Caco-2 (cell line): ENCODE data around the gene CCP110. TPM values are rescaled to one million over a fixed set of nuclear protein-coding genes. Genes with fewer than 3 reads are reported as not detected.
A peak's percentile ranks its signal among the peaks of the same experiment; 100 is the strongest.

Source experiments
- Bru-seq: library from RNA; stranded (reverse); fragments of 400-500 nt; gene quantifications from one replicate; lab custom pipeline; 2021; lab: Mats Ljungman, UMichigan
- BruChase-seq, 2 experiments: library from RNA; stranded (reverse); fragments of 400-500 nt; gene quantifications; one replicate each; lab custom pipeline; 2021; lab: Mats Ljungman, UMichigan
- BruUV-seq: library from RNA; stranded (reverse); fragments of 400-500 nt; replicated peaks from 2 replicates; lab custom pipeline; 2021; lab: Mats Ljungman, UMichigan
- CTCF ChIA-PET: fragments of 300-600 bp; sonication (Branson Sonifier 250); formaldehyde crosslinking; loops from one replicate; lab custom pipeline; 2022; ENCODE audit warnings: antibody characterized with exemption; lab: Charles Lee
- POLR2A ChIA-PET: fragments of 300-600 bp; sonication (Branson Sonifier 250); formaldehyde crosslinking; loops from one replicate; lab custom pipeline; 2022; ENCODE audit warnings: antibody characterized with exemption; lab: Charles Lee
- DNase-seq, 2 experiments: peaks; one replicate each; pipeline versions ENCODE4 v3.0.0 to v3.0.0-alpha.2; 2020 to 2022
- H3K27me3 ChIP-seq: replicated peaks from 2 replicates; pipeline ENCODE4 v1.6.0; 2011; ENCODE audit warnings: low read length; ENCODE audit not compliant: control insufficient read depth, insufficient read depth
- H3K36me3 ChIP-seq: 2 replicates; pipeline ENCODE4 v1.5.1; 2011; ENCODE audit warnings: low read length; ENCODE audit not compliant: control insufficient read depth, insufficient read depth
- H3K4me1 ChIP-seq: fragments of 250-450 bp; sonication (Bioruptor Pico); 2 replicates; pipeline ENCODE4 v1.5.1; 2020; ENCODE audit warnings: mild to moderate bottlenecking
- H3K4me3 ChIP-seq: 2 replicates; pipeline ENCODE4 v1.5.1; 2011; ENCODE audit warnings: low read depth, mild to moderate bottlenecking, control low read depth, low read length
- H3K9me3 ChIP-seq: fragments of 250-450 bp; sonication (Bioruptor Pico); 2 replicates; pipeline ENCODE4 v1.5.1; 2020; ENCODE audit warnings: mild to moderate bottlenecking, moderate library complexity
- H3K27ac Mint-ChIP-seq: one replicate; pipeline ENCODE4 v1.8.0; 2022; ENCODE audit warnings: mixed read lengths; ENCODE audit not compliant: unreplicated experiment
- H3K27me3 Mint-ChIP-seq: one replicate; pipeline ENCODE4 v1.8.0; 2022; ENCODE audit warnings: mixed read lengths; ENCODE audit not compliant: insufficient read depth, unreplicated experiment
- H3K36me3 Mint-ChIP-seq: one replicate; pipeline ENCODE4 v1.8.0; 2022; ENCODE audit warnings: mild to moderate bottlenecking, mixed read lengths; ENCODE audit not compliant: insufficient read depth, unreplicated experiment
- H3K4me1 Mint-ChIP-seq: one replicate; pipeline ENCODE4 v1.8.0; 2022; ENCODE audit warnings: low read depth, mixed read lengths; ENCODE audit not compliant: unreplicated experiment
- H3K4me3 Mint-ChIP-seq: one replicate; pipeline ENCODE4 v1.8.0; 2022; ENCODE audit warnings: mild to moderate bottlenecking, moderate library complexity, mixed read lengths; ENCODE audit not compliant: unreplicated experiment
- H3K9me3 Mint-ChIP-seq: one replicate; pipeline ENCODE4 v1.8.0; 2022; ENCODE audit warnings: mixed read lengths; ENCODE audit not compliant: unreplicated experiment
- CTCF ChIP-seq, 2 experiments: fragments of 200-600 bp in 1 of 2; IDR thresholded peaks; 1 replicate in 1 of 2; 2 replicates in 1 of 2; pipeline versions ENCODE4 v1.5.1 to v1.8.0; 2011 to 2022; ENCODE audit warnings: antibody characterized with exemption in 1 of 2, control low read depth in 1 of 2, inconsistent platforms in 1 of 2, low read depth in 1 of 2, low read length in 1 of 2, mild to moderate bottlenecking in 1 of 2, moderate library complexity in 1 of 2; ENCODE audit not compliant: insufficient read depth in 1 of 2, severe bottlenecking in 1 of 2, unreplicated experiment in 1 of 2
- intact Hi-C: fragments of 100-400 bp; cut with micrococcal nuclease; formaldehyde crosslinking; loops from one replicate; pipeline ENCODE4 v1.10.0; 2022; ENCODE audit not compliant: unreplicated experiment
- long read RNA-seq: library from polyadenylated mRNA; stranded (forward); transcript quantifications from one replicate; pipeline ENCODE4 v2.0.0, GENCODE V29; 2022
- total RNA-seq: library from RNA; stranded (reverse); gene quantifications from 2 replicates; pipeline ENCODE4 v1.2.3, GENCODE V29; 2022

CCP110 gene, protein sequence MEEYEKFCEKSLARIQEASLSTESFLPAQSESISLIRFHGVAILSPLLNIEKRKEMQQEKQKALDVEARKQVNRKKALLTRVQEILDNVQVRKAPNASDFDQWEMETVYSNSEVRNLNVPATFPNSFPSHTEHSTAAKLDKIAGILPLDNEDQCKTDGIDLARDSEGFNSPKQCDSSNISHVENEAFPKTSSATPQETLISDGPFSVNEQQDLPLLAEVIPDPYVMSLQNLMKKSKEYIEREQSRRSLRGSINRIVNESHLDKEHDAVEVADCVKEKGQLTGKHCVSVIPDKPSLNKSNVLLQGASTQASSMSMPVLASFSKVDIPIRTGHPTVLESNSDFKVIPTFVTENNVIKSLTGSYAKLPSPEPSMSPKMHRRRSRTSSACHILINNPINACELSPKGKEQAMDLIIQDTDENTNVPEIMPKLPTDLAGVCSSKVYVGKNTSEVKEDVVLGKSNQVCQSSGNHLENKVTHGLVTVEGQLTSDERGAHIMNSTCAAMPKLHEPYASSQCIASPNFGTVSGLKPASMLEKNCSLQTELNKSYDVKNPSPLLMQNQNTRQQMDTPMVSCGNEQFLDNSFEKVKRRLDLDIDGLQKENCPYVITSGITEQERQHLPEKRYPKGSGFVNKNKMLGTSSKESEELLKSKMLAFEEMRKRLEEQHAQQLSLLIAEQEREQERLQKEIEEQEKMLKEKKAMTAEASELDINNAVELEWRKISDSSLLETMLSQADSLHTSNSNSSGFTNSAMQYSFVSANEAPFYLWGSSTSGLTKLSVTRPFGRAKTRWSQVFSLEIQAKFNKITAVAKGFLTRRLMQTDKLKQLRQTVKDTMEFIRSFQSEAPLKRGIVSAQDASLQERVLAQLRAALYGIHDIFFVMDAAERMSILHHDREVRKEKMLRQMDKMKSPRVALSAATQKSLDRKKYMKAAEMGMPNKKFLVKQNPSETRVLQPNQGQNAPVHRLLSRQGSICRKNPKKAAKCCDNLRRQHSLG
- total RNA-seq (7.5 and 9.4 TPM in 2 replicates), Bru-seq, nascent RNA (percentile 62 among the genes with signal in this experiment), BruChase-seq, experiment 1, labeled RNA remaining after a 2-hour chase (percentile 72 among the genes with signal in this experiment), BruChase-seq, experiment 2, labeled RNA remaining after a 6-hour chase (percentile 62 among the genes with signal in this experiment)
- long read RNA-seq, partial matches to known transcripts: 0 of 7 reads
- long read RNA-seq, other reads (novel, unspliced or antisense): 7 of 7 reads

- peak; percentile 92 to 94 for DNase-seq
- intact Hi-C loops: loop anchor here (2.0 kb wide), 1 partner anchor 733 kb away; the partner anchor contains the start of gene RPS15A
- POLR2A ChIA-PET: interaction anchor here (0.6 kb wide), 1 partner anchor 60 kb away, joined by 3 read pairs; no protein-coding TSS in a partner anchor
- TF ChIP-seq CTCF (IDR thresholded peaks at IDR 0.05; ENCODE audit: insufficient read depth in 1 of 2, low read depth in 1 of 2, low read length in 1 of 2, severe bottlenecking in 1 of 2, unreplicated experiment in 1 of 2): no peak
- Histone ChIP-seq H3K9me3 (no peaks in the 10 kb centered on the region), H3K4me3 (peak within 1 kb of the TSS; percentile 82), H3K4me1 (peaks cover 11% of the 10 kb centered on the region; the same call in 1 of the 2 replicates), H3K36me3 (no peaks in the 10 kb centered on the region), H3K27me3 (no peaks in the 10 kb centered on the region)
- no TSS peak for BruUV-seq
- Mint-ChIP-seq H3K36me3 (peaks cover 12% of the 10 kb centered on the region), H3K9me3 (no peaks in the 10 kb centered on the region), H3K27me3 (no peaks in the 10 kb centered on the region), H3K27ac (peak within 1 kb of the TSS; percentile 77), H3K4me3 (peak within 1 kb of the TSS; percentile 79), H3K4me1 (peaks cover 11% of the 10 kb centered on the region)
- CTCF ChIA-PET: interaction anchor here (0.6 to 1.8 kb wide), 3 partner anchors 21 to 60 kb away, joined by 3 to 4 read pairs (median 3); no protein-coding TSS in a partner anchor
These were observed at the start of gene CCP110 for GRCh38 chr16:19523559-19524355. Gene CCP110 (plus strand): TSS chr16:19523942. CDS start chr16:19527882, 3,940 bp downstream.

- no peak for DNase-seq
- ChIA-PET CTCF (no interaction called here), POLR2A (no interaction called here)
- intact Hi-C loops: no loop called here
- Histone ChIP-seq H3K4me3 (no peak overlapping the region), H3K27me3 (no peaks in the 10 kb centered on the region), H3K9me3 (no peaks in the 10 kb centered on the region), H3K36me3 (no peaks in the 10 kb centered on the region), H3K4me1 (no peaks in the 10 kb centered on the region)
- TF ChIP-seq CTCF (IDR thresholded peaks at IDR 0.05; ENCODE audit: insufficient read depth in 1 of 2, low read depth in 1 of 2, low read length in 1 of 2, severe bottlenecking in 1 of 2, unreplicated experiment in 1 of 2): no peak
- Mint-ChIP-seq H3K9me3 (no peaks in the 10 kb centered on the region), H3K4me3 (no peak overlapping the region), H3K27me3 (no peaks in the 10 kb centered on the region), H3K27ac (no peak overlapping the region), H3K36me3 (no peaks in the 10 kb centered on the region), H3K4me1 (no peaks in the 10 kb centered on the region)
- no TSS peak for BruUV-seq
These were observed 49.1 kb upstream of the CCP110 start for GRCh38 chr16:19474617-19475016.
